K562 (cell line): Measurements from ENCODE around the gene KCNQ4. TPM values are rescaled to one million over a fixed set of nuclear protein-coding genes. Genes with fewer than 3 reads are reported as not detected.

ENCODE experiments used
- DIDO1 ChIP-seq: fragments of 450-650 bp; IDR thresholded peaks from 2 replicates; pipeline ENCODE4 v1.6.1; 2016; ENCODE audit warnings: low read depth, missing biosample characterization, missing genetic modification characterization
- FOSL1 ChIP-seq: fragments of 200-800 bp; sonication (Bioruptor generic); conservative IDR thresholded peaks from 2 replicates; pipeline ENCODE4 v1.6.1; 2016; ENCODE audit warnings: missing genetic modification characterization, missing compliant biosample characterization
- KLF10 ChIP-seq: fragments of 250-450 bp; sonication (Bioruptor Pico); IDR thresholded peaks from 2 replicates; pipeline ENCODE4 v1.6.1; 2021; ENCODE audit warnings: matching md5 sums
- MAFK ChIP-seq: IDR thresholded peaks from 2 replicates; pipeline ENCODE4 v1.6.1; 2011; ENCODE audit warnings: low read length, improper control_type of control experiment
- NEUROD1 ChIP-seq: fragments of 150-350 bp; IDR thresholded peaks from 2 replicates; pipeline ENCODE4 v1.6.1; 2014; ENCODE audit warnings: borderline replicate concordance, low read length, low read depth; ENCODE audit not compliant: partially characterized antibody
- PTRF ChIP-seq: fragments of 450-650 bp; IDR thresholded peaks from 2 replicates; pipeline ENCODE4 v1.6.1; 2016; ENCODE audit warnings: mild to moderate bottlenecking, missing genetic modification characterization, missing compliant biosample characterization
- STAG1 ChIP-seq: sonication (generic); formaldehyde crosslinking; IDR thresholded peaks from 2 replicates; pipeline ENCODE4 v1.5.0; 2020; ENCODE audit warnings: missing genetic modification reagents, borderline replicate concordance
- polyA plus RNA-seq, 8 experiments: library from polyadenylated mRNA; depleted of rRNA in 4 of 8; stranded (reverse) in 5 of 8; unstranded in 3 of 8; fragments of >200 nt; fragmentation: Nextera tagmentation in 2 of 8; fragmentation: Illumina TruSeq in 1 of 8; extraction: Ambion mirVana in 2 of 8; extraction: Trizol in 1 of 8; gene quantifications; 2 replicates each; pipeline versions ENCODE4 v1.2.1 to v1.2.3, GENCODE V29; 2011 to 2014; ENCODE audit warnings: inconsistent platforms in 1 of 8, missing spikeins in 1 of 8
- total RNA-seq, 7 experiments: library from RNA; depleted of rRNA in 6 of 7; stranded (reverse); fragments of >200 nt in 6 of 7; fragmentation: Illumina TruSeq in 2 of 7; extraction: Trizol in 2 of 7; gene quantifications; 2 replicates each; pipeline versions ENCODE4 v1.2.1 to v1.2.3, GENCODE V29; 2011 to 2021; ENCODE audit warnings: low replicate concordance in 1 of 7
- TF ChIP-seq, protein P1 (sequence below): sonication (generic); formaldehyde crosslinking; IDR thresholded peaks from 2 replicates; pipeline ENCODE4 v1.8.1; 2023; ENCODE audit warnings: mild to moderate bottlenecking, missing genetic modification reagents
- TF ChIP-seq, protein P2 (sequence below), 2 experiments: IDR thresholded peaks in 1 of 2; conservative IDR thresholded peaks in 1 of 2; 2 replicates each; pipeline ENCODE4 v1.6.1; 2016; ENCODE audit warnings: low read depth in 2 of 2, mild to moderate bottlenecking in 1 of 2, missing compliant biosample characterization in 1 of 2, missing genetic modification characterization in 1 of 2, moderate library complexity in 1 of 2
- TF ChIP-seq, protein P3 (sequence below): fragments of 450-650 bp; IDR thresholded peaks from 2 replicates; pipeline ENCODE4 v1.6.1; 2018; ENCODE audit not compliant: partially characterized antibody

The KCNQ4 gene
- total and polyA plus RNA-seq, 9 of the 15 experiments (the other 6 are each of a cell fraction or from before 2014, with no cell fraction given): 0.07 to 4.1 (median 0.79) TPM

DNA sequence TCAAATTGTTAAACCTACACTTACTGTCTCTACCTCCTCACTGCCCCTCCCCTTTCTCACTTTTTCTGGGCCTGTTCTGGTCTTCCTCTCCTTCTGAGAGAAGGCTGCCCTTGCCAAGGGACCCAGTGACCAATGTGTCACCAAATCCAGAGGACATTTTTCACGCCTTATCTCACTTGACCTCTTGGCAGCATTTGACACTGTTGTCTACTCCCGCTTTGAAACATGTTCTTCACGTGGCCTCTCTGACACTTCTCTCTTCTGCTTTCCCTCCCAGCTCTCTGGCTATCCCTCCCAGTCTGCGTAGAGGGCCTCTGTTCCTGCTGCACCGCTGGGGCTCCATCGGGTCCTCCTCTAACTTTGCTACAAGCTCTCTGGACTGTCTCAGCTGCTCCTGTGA, 25.3 kb downstream of the KCNQ4 start (continued):
- TF ChIP-seq, protein P1, sequence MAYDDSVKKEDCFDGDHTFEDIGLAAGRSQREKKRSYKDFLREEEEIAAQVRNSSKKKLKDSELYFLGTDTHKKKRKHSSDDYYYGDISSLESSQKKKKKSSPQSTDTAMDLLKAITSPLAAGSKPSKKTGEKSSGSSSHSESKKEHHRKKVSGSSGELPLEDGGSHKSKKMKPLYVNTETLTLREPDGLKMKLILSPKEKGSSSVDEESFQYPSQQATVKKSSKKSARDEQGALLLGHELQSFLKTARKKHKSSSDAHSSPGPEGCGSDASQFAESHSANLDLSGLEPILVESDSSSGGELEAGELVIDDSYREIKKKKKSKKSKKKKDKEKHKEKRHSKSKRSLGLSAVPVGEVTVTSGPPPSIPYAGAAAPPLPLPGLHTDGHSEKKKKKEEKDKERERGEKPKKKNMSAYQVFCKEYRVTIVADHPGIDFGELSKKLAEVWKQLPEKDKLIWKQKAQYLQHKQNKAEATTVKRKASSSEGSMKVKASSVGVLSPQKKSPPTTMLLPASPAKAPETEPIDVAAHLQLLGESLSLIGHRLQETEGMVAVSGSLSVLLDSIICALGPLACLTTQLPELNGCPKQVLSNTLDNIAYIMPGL (CRISPR knock-in tag): no peak
- peak; percentile 60; the same call in 1 of the 2 replicates for TF ChIP-seq PTRF (tag)
- TF ChIP-seq STAG1 (CRISPR knock-in tag): no peak
- TF ChIP-seq NEUROD1: no peak
- no peak for TF ChIP-seq DIDO1
- peak; percentile 30; the same call in 1 of the 2 replicates for TF ChIP-seq FOSL1 (tag)
- TF ChIP-seq MAFK: no peak
- no peak for TF ChIP-seq KLF10
- TF ChIP-seq, protein P2, sequence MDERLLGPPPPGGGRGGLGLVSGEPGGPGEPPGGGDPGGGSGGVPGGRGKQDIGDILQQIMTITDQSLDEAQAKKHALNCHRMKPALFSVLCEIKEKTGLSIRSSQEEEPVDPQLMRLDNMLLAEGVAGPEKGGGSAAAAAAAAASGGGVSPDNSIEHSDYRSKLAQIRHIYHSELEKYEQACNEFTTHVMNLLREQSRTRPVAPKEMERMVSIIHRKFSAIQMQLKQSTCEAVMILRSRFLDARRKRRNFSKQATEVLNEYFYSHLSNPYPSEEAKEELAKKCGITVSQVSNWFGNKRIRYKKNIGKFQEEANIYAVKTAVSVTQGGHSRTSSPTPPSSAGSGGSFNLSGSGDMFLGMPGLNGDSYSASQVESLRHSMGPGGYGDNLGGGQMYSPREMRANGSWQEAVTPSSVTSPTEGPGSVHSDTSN (CRISPR knock-in tag; IDR thresholded peaks at IDR 0.05; ENCODE audit: low read depth): no peak
- TF ChIP-seq, protein P2 (tag; conservative IDR thresholded peaks at IDR 0.05; ENCODE audit: low read depth): peak; percentile 94
- TF ChIP-seq, protein P3, sequence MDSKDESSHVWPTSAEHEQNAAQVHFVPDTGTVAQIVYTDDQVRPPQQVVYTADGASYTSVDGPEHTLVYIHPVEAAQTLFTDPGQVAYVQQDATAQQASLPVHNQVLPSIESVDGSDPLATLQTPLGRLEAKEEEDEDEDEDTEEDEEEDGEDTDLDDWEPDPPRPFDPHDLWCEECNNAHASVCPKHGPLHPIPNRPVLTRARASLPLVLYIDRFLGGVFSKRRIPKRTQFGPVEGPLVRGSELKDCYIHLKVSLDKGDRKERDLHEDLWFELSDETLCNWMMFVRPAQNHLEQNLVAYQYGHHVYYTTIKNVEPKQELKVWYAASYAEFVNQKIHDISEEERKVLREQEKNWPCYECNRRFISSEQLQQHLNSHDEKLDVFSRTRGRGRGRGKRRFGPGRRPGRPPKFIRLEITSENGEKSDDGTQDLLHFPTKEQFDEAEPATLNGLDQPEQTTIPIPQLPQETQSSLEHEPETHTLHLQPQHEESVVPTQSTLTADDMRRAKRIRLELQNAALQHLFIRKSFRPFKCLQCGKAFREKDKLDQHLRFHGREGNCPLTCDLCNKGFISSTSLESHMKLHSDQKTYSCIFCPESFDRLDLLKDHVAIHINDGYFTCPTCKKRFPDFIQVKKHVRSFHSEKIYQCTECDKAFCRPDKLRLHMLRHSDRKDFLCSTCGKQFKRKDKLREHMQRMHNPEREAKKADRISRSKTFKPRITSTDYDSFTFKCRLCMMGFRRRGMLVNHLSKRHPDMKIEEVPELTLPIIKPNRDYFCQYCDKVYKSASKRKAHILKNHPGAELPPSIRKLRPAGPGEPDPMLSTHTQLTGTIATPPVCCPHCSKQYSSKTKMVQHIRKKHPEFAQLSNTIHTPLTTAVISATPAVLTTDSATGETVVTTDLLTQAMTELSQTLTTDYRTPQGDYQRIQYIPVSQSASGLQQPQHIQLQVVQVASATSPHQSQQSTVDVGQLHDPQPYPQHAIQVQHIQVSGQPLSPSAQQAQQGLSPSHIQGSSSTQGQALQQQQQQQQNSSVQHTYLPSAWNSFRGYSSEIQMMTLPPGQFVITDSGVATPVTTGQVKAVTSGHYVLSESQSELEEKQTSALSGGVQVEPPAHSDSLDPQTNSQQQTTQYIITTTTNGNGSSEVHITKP: no peak
